ACC112 (cell line): Measurements from ENCODE around the gene NR2F1-AS1.

ENCODE experiments used
- H2AFZ ChIP-seq: fragments of 200-600 bp; sonication (generic); one replicate; pipeline ENCODE4 v1.6.0; 2017; ENCODE audit warnings: antibody characterized with exemption, low read length; ENCODE audit not compliant: unreplicated experiment
- H3K27ac ChIP-seq: fragments of 200-600 bp; sonication (generic); 2 replicates; pipeline ENCODE4 v1.5.1; 2014; ENCODE audit warnings: low read depth, mild to moderate bottlenecking, antibody characterized with exemption, low read length, moderate library complexity
- H3K27me3 ChIP-seq: fragments of 200-600 bp; sonication (generic); 2 replicates; pipeline ENCODE4 v1.6.1; 2014; ENCODE audit warnings: mild to moderate bottlenecking, antibody characterized with exemption, low read length, moderate library complexity, mixed read lengths; ENCODE audit not compliant: insufficient read depth
- H3K36me3 ChIP-seq: fragments of 200-600 bp; sonication (generic); 2 replicates; pipeline ENCODE4 v1.6.1; 2016; ENCODE audit warnings: mild to moderate bottlenecking, antibody characterized with exemption, low read length, moderate library complexity, mixed read lengths; ENCODE audit not compliant: insufficient read depth
- H3K4me1 ChIP-seq: fragments of 200-600 bp; sonication (generic); one replicate; pipeline ENCODE4 v1.6.1; 2016; ENCODE audit warnings: low read length, mixed read lengths; ENCODE audit not compliant: insufficient read depth, unreplicated experiment, control insufficient read depth
- H3K4me3 ChIP-seq: fragments of 200-600 bp; sonication (generic); 2 replicates; pipeline ENCODE4 v1.5.1; 2014; ENCODE audit warnings: mild to moderate bottlenecking, low read depth, low read length
- H3K79me2 ChIP-seq: fragments of 200-600 bp; sonication (generic); one replicate; pipeline ENCODE4 v1.6.0; 2016; ENCODE audit warnings: low read length; ENCODE audit not compliant: control insufficient read depth, unreplicated experiment, insufficient read depth

NR2F1-AS1 gene

DNA sequence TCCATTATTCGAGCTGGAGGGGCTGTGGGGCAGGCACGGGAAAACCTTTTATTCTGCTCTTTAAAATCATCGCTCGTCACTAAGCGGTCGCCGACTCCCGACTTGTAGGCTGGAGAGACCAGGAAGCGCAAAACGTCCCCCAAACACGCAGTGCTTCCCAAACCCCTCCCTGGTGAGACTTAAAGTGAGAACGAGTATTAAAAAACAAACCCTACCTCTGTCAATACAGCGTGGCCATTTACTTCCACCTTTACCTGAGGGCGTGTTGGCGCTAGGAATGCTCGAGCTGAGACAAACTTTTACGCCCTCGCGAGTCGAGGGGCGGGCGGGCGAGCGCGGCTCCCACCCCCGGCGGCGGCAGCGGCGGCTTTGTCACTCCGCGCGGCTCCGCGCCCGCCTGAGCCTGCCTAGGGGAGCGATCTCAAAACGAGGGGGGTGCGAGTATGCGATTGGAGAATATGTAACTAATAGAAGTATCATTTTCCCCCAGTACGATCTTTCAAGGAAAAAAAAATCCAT, at the start of gene NR2F1-AS1:
TSS of gene NR2F1-AS1 (minus strand) at position 293 of the 519 bp plus-strand sequence.
- H3K4me3 ChIP-seq: peak within 1 kb of the TSS; percentile 84
- peaks cover 29% of the 10 kb centered on the region for H3K4me1 ChIP-seq
- peaks cover 72% of the 10 kb centered on the region for H3K79me2 ChIP-seq
- peak within 1 kb of the TSS; percentile 80 for H2AFZ ChIP-seq
- H3K27ac ChIP-seq: peak within 1 kb of the TSS; percentile 77
- H3K36me3 ChIP-seq: no peaks in the 10 kb centered on the region
- no peaks in the 10 kb centered on the region for H3K27me3 ChIP-seq

- Histone ChIP-seq H3K27ac (no peak overlapping the region), H2AFZ (no peak overlapping the region), H3K27me3 (no peaks in the 10 kb centered on the region), H3K79me2 (no peaks in the 10 kb centered on the region), H3K4me1 (peaks cover 4% of the 10 kb centered on the region), H3K4me3 (no peak overlapping the region), H3K36me3 (no peaks in the 10 kb centered on the region)
Measured at GRCh38 chr5:93626801-93627200, 45.8 kb upstream of the NR2F1-AS1 start.

- H3K27me3 ChIP-seq: no peaks in the 10 kb centered on the region
- no peaks in the 10 kb centered on the region for H3K36me3 ChIP-seq
Measured at GRCh38 chr5:93623153-93623552, 42.1 kb upstream of the NR2F1-AS1 start.

GRCh38 chr5:93622240-93622885, 41.3 kb upstream of the NR2F1-AS1 start:
- no peak overlapping the region for H3K4me3 ChIP-seq
- H3K36me3 ChIP-seq: no peaks in the 10 kb centered on the region
- peak overlapping the region; percentile 34; the same call in 1 of the 2 replicates for H3K27ac ChIP-seq
- peaks cover 9% of the 10 kb centered on the region for H3K4me1 ChIP-seq
- H2AFZ ChIP-seq: no peak overlapping the region
- H3K27me3 ChIP-seq: no peaks in the 10 kb centered on the region
- H3K79me2 ChIP-seq: no peaks in the 10 kb centered on the region

More at GRCh38 chr5:93623153-93623552, 42.1 kb upstream of the NR2F1-AS1 start:
- Histone ChIP-seq H2AFZ (no peak overlapping the region), H3K4me3 (no peak overlapping the region), H3K27ac (no peak overlapping the region), H3K79me2 (no peaks in the 10 kb centered on the region), H3K4me1 (peaks cover 9% of the 10 kb centered on the region)

GRCh38 chr5:93621327-93621798, 40.3 kb upstream of the NR2F1-AS1 start:
- Histone ChIP-seq H3K4me1 (peaks cover 9% of the 10 kb centered on the region), H2AFZ (peak overlapping the region; percentile 73), H3K36me3 (no peaks in the 10 kb centered on the region), H3K79me2 (no peaks in the 10 kb centered on the region), H3K27me3 (no peaks in the 10 kb centered on the region), H3K4me3 (peak overlapping the region; percentile 89), H3K27ac (peak overlapping the region; percentile 34; the same call in 1 of the 2 replicates)

- Histone ChIP-seq H3K27me3 (no peaks in the 10 kb centered on the region), H3K4me3 (peak overlapping the region; percentile 89), H3K36me3 (no peaks in the 10 kb centered on the region), H3K4me1 (peaks cover 9% of the 10 kb centered on the region), H3K27ac (peak overlapping the region; percentile 26; the same call in 1 of the 2 replicates), H3K79me2 (no peaks in the 10 kb centered on the region), H2AFZ (peak overlapping the region; percentile 93)
Measured at GRCh38 chr5:93620487-93621326, 39.7 kb upstream of the NR2F1-AS1 start.

DNA sequence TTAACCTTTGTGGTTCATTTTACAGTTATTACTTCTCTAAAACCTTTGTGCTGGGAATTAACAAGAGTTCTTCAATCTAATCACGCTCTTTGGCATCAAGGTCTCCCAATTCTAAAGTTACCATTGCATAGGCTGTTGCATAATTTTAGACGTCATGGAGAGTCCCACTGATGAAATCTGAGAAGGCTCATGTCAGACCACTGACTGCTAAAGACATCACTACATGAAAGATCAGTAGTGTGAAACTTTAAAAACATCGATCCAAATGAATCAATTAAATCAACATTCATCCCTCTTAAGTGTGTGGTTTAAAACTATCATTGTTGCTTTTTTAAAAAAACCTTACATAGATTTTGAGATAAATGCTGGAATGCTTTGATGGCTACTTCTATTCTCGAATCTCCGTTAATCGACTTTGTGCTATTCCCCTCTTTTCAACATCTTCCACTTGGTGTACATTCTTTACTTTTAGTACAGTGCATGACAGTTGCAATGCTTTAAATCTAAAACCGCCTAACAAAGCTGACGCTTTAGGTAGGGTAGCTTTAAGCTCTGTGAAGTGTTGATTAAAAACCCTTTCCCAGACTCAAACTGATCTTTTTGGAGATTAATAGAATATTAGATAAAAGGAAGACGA, 35.6 kb upstream of the NR2F1-AS1 start:
- Histone ChIP-seq H3K4me3 (no peak overlapping the region), H3K27ac (no peak overlapping the region), H3K27me3 (peaks cover 22% of the 10 kb centered on the region), H2AFZ (no peak overlapping the region), H3K79me2 (no peaks in the 10 kb centered on the region), H3K4me1 (peaks cover 6% of the 10 kb centered on the region), H3K36me3 (no peaks in the 10 kb centered on the region)

DNA sequence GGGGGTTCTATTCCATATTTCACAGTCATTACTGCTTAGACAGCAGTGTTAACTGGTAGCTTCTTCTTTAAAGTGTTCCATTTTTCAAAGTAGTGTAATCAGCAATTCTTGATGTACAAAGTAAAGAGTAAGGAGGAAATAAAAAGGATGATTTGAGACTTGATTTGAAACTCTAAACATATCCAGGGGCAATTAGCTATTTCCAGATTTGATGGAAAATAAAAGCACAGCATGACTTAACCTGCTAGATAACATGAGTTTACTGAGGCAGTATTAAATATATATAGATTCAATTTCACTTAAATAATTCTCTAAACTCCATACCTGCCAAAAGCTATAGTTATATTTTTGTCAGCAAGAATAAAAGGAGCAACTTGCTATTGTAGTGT, 31.8 kb upstream of the NR2F1-AS1 start:
- Histone ChIP-seq H3K79me2 (no peaks in the 10 kb centered on the region), H3K4me1 (no peaks in the 10 kb centered on the region), H3K27me3 (peaks cover 60% of the 10 kb centered on the region), H3K27ac (no peak overlapping the region), H3K36me3 (no peaks in the 10 kb centered on the region), H2AFZ (no peak overlapping the region), H3K4me3 (0 out of 2 replicates have a peak overlapping the region, but pooled peaks have one; percentile 39)

DNA sequence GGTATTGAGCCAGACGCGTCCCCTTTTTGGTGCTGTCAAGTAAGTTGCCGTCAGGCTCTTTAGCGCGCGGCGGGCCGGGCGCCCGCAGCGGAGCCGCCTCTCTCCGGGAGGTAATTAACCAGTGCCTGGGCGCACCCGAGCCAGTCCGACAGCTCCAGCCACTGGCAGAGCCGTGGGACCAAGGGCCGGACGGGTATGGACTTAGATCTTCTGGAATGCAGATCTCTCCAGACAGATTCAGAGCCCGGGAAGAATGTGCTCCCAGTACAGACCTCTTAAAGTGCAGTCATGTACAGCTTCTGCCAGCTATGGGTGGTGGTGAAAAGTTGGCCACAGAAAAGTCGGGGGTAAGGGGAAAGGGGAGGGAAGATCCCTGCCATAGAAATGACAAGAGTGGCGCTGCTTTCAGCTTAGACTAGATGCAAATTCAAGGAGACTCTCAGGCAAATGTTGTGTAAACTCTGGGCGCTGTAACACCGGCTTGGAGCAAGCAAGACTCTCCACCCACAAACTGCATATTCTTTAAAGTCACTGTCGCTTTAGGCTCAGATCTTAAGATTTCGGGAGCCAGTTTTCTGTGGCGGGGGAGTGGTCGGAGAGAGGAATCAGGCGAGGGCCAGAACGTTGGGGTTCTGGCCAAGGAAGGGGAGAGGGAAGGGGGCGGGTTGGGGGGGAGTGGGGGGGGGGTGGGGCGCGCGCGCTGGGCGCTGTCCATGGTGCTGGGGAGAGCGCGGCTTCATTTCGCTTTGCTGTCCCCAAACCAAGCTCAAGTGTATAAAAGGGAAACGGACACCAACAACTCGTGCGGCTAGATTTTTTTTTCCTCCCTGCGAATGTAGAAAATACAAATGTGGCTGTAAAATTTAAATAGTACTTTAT, 31.2 kb upstream of the NR2F1-AS1 start:
- Histone ChIP-seq H3K27me3 (peaks cover 62% of the 10 kb centered on the region), H3K4me1 (peaks cover 5% of the 10 kb centered on the region), H3K36me3 (no peaks in the 10 kb centered on the region), H3K27ac (no peak overlapping the region), H3K79me2 (no peaks in the 10 kb centered on the region), H3K4me3 (peak overlapping the region; percentile 53), H2AFZ (no peak overlapping the region)
